Measurements from ENCODE around the gene FAM120A.
A peak's percentile ranks its signal among the peaks of the same experiment; 100 is the strongest.

The FAM120A gene

DNA sequence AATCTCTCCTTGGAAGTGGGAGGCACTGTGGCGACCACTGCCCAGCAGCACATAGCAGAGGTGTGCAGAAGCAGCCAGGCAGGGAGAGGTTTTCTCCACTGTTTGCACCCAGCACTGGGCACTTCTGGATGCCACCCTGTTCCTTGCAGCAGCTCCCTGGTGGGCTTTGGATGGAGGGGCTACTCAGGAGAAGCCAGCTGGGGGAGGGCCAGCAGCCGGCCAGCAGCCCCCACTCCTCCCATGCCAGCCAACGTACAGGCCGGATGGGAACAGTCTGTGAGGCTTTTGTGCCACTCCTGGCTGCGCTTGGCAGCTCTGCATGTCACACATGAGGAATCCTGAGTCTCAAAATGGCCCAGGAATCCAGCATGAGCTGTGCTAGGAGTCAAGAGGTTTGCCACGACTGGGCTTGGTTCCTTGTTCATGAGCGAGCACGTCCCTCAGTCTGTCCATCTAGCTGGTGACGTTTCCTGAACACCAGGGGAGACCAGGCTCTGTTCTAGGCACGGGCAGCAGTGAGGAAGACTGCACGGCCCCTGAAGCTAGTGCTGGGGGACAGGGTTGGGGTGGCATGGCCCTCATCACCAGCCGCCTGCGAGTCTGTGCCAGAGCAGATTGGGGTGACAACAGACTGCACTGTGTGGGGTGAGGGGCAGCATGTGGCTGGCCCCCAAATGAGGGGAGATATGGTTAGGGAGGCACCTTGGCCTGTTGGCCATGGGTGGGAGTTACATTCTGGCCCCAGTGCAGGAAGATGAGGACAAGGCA is 135.0 kb downstream of the FAM120A start:
- H3K27ac ChIP-seq, result no peak overlapping the region
- no peak overlapping the region for H3K4me3 ChIP-seq

DNA sequence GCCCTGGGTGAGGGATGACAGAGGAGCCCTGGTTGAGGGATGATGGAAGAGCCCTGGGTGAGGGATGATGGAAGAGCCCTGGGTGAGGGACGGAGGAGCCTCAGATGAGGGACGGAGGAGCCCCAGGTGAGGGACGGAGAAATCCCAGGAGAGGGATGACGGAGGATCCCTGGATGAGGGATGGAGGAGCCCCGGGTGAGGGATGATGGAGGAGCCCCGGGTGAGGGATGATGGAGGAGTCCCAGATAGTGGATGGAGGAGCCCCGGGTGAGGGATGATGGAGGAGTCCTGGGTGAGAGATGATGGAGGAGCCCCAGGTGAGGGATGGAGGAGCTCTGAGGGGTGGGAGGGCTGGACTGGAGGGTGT is 135.8 kb downstream of the FAM120A start:
- no peak overlapping the region for H3K4me3 ChIP-seq
- no peak overlapping the region for H3K27ac ChIP-seq

DNA sequence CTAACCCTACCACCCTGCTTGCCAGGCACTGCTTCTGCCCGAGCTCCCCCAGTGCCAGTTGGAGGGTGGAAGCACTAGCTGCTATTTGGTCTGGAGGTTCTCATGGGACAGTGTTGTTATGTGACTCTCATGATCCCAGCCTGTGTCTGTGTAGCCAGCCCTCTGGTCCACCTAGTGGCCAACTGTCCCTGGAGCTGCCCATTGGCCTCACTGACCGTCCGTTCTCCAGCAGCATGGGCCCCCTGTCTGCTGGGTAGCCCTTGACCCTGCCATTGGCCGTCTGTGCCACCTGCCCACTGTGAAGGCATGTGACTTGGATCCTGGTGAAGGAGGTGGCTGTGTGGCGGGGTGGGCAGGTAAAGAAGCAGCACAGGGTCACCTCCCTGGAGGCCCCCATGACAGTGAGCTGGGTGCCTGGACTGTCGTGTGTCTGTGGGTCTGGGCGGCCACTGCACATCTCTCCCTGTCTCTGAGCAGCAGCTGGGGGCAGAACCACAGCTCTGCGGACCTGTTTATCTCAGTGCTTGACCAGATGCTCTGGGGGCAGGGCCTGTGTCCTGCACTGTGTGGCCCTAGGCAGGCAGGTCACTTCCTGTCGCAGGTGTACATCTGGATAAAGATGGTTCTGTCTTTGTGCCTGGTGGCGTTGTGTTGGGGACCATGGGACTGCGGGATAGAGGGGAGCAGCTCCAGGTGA is 136.3 kb downstream of the FAM120A start:
- Histone ChIP-seq H3K4me3 (no peak overlapping the region), H3K27ac (peak overlapping the region in 1 of 21 experiments; percentile 8)

DNA sequence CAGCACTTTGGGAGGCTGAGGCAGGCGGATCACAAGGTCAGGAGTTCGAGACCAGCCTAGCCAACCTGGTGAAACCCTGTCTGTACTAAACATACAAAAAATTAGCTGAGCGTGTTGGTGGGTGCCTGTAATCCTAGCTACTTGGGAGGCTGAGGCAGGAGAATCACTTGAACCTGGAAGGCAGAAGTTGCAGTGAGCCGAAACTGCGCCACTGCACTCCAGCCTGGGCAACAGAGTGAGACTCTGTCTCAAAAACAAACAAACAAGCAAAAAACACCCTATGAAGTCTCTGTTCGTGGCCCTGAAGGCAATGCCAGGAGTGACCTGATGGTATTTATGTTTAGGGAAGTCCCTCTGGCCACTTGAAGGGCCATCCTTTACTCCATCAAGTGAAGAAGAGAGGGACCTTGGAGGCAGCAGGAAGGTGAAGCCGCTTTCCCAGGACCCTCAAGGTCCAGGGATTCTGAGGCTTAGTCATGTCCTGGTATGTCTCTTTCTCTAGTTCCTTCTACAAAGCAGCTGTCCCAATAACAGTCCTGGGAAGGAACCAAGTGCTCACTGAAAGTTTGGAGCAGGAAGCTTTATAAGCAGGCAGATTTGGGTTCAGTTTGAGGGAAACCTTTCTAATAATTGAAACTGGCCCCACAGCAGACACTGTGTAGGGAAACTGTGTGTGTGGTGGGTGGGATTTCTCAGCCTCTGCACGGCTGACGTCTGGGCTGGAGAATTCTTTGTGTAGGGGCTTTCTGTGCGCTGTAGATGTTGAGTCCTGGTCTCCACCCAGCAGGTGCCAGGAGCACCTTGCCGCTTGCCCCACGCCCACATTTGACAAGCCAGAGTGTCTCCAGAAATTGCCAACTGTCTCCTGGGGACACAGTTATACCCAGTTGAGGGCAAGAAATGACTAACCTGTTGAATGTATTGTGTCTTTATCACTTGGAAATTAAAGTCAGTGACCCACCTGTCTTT is 137.4 kb downstream of the FAM120A start:
- Histone ChIP-seq H3K4me3 (no peak overlapping the region), H3K27ac (peak overlapping the region in 2 of 21 experiments; percentile 3 to 44)

DNA sequence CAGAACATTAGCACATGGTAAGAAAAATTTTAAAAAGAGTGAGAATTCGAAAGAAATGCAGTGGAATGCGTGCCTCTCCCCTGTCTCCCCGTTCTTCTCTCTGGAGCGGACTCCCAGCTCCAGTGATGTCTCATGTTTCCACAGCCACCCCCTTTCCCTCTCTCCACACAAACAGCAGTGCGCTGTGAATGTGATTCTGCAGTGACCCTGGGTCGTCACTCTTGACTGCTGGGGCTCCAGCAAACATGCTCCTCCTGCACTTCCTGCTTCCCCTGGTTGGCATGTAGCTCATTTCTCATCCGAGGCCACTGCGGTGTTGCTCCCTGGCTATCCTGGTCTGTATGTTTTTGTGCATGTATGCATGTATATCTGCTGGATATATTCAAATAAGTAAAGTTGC is 138.2 kb downstream of the FAM120A start:
- no peak overlapping the region for H3K27ac ChIP-seq
- no peak overlapping the region for H3K4me3 ChIP-seq

DNA sequence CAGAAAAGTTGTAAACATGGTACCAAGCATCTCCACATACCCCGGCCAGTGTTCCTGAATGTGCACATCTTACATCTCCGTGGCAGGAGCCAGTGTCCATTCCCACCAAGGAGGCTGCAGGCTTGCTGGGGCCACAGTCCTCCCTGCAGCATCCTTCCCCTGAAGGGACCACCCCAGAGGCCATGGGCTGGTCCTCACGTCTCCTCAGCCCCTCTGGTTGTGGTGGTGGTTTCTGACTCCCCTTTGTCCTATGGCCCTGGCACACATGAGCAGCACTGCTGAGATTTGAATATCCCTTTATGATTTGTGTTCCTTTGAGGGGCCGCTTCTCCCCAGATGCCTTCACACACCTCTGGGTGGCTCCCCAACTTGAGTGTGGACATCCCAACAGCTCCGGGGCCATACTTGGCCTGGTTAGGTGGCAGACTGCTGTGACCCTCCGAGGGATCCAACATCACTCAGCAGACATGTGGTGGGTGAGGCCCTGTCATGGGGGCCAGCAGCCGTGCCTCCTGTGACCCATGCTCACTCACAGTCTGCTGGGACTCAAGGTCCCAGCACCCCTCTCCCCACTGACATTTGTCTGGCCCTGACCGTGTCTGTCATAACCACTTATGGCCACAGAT is 139.2 kb downstream of the FAM120A start:
- H3K27ac ChIP-seq, result peak overlapping the region in 4 of 21 experiments; percentile 18 to 64 (median 46)
- no peak overlapping the region for H3K4me3 ChIP-seq

DNA sequence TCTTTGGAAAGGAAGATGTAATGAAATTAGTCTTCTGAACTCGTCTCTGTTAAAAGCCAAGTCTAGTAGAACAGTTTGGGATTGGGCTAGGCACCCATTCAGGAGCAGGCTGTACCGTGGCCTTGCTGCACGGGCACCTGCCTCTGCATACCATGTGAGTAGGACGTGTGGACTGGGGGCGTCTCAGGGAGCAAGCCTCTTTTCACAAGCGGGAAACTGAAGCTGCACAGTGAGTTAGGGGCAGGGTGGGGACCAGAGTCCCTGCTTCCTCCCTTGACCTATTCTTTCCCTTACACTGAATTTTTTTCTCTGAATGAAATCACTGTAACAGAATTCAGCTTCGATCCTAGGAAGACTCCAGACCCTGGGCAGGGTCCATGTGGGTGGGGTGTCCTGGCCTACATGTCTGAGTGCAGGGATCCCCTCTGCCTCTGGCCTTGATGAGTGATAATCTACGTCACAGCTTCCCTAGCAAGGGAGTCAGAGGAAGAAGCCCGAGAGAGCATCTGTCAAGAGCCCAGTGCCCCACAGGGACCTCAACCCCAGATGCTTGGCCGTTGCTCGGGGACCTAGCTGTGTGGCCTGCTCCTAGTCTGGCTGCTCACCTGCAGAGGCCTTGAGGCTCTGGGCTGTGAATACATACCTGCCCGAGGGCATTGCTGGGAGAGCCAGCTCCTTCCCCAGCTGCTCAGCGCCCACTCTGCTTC is 140.0 kb downstream of the FAM120A start:
- peak overlapping the region in 7 of 21 experiments; percentile 18 to 66 (median 36) for H3K27ac ChIP-seq
- no peak overlapping the region for H3K4me3 ChIP-seq

DNA sequence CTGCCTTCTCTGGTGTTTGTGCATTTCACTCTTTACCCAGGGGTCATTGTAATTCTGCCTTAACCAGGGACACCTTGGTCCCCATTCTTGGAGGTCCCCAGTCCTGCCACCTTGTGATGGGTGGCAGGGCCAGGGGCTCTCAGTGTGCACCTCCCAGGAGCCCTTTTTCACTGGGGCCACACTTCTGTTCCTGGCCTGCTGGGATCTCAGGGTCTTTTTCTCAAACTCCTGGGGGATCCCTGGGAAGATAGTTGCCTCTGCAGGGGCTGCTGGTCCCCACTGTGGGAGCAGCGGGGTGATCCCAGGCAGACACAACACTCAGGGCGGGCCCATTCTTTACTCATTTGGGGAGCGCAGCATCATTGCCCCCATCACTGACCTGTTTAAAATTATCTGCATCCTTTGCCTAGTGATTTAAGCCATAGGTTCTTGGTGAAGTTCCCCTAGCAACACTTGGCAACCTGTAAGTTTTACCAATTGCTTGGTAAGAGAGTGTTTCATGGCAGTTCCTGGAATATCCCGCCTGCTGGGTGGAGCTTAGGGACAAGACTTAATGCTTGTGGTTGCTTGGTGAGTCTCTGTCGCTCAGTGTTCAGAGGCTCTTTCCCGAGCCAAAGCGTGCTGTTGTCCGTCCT is 140.6 kb downstream of the FAM120A start:
- peak overlapping the region in 8 of 21 experiments; percentile 17 to 66 (median 34) for H3K27ac ChIP-seq
- H3K4me3 ChIP-seq, result no peak overlapping the region

DNA sequence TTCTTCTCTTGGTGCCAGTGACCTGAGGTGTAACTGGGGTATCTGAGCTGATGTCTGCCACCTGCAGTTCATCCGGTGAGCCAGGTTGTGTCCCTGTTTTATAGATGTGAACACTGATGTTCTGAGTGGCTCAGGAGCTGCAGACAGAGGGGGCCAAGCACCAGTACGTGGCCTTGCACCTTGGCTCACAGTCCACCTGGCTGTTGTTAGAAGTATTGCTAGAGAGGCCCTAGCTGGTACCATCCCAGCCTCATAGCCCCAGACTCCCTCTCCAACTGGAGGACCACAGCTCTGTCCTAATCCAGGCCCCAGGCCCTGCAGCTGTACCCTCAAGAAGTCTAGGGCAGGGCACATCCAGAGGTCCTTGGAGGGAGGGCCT is 141.1 kb downstream of the FAM120A start:
- Histone ChIP-seq H3K4me3 (no peak overlapping the region), H3K27ac (peak overlapping the region in 6 of 21 experiments; percentile 6 to 66 (median 32))

DNA sequence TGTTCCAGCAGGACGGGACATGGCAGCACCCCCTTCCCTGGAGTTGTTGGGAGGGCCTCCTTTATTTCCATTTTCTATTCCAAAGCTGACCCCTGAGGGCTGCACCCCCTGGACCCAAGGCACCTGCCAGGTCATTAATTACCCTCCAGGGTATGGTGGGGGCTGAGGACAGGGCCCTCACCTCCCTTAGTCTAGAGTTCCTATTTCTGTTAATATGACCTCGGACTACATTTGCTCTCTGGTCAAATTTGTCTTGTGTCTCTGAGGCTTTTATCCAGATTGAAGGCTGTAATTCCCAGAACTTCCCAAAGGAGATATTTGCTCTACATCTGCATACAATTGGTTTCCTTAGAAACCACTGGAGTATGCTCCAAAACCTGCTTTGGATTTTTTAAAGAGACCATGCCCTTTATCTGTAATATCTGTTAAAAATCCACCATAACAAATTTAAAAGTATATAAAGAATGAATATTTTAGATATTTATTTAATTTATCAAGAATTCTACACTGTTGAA is 141.7 kb downstream of the FAM120A start:
- H3K27ac ChIP-seq, result peak overlapping the region in 1 of 21 experiments; percentile 32
- no peak overlapping the region for H3K4me3 ChIP-seq

DNA sequence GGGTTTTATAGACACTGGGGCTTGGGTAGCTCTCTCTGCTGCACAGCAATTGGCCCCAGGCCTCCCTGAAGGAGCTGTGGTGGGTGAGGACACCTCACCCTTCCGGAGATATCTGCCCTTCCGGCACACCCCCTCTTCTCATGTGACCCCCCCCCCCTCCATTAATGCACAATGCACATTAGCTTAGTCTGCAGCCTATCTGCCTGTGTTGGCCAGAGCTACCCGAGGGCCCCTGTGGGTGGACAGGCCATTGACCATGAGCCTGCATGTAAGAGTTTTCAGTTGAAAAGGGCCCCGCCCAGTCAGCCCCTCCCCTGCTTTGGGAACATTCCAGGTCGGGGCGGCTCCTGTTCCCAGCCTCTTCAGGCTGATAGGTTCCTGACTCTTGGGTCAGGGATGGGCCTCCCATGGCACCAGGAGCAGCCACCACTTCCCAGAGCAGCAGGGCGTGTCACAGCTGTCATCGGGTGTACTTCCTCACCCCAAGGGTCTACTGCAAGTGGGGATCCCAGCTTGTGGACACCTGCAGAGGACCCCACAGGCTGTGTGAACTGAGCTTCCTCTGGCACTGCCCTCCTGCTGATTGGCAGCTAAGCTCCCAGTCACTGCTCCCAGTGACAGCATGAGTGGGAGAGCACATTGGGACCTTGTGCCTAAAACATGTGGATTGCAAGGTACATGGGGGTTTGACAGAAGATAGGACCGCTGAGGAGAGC is 142.7 kb downstream of the FAM120A start:
- H3K27ac ChIP-seq, result peak overlapping the region in 4 of 21 experiments; percentile 19 to 45 (median 22)

DNA sequence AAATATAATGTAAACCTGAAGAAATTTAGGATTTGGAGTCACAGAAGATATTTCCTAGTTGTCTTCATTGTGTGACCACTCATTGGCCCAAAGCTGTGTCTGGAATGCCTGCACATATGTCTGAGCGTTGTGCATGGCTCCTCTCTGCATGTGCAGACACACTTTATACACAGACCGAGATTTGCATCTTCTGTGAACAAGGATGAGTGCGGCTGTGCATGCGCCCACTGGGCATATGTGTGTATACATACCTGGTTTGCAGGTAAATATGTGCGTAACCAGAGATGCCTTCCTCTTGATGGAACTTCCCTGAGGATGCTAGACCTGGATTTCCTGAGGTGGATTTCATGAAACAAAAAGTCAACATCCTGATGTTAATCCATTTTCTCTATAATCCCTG is 144.0 kb downstream of the FAM120A start:
- Histone ChIP-seq H3K4me3 (no peak overlapping the region), H3K27ac (no peak overlapping the region)

More for the DNA sequence above, 142.7 kb downstream of the FAM120A start:
- no peak overlapping the region for H3K4me3 ChIP-seq

DNA sequence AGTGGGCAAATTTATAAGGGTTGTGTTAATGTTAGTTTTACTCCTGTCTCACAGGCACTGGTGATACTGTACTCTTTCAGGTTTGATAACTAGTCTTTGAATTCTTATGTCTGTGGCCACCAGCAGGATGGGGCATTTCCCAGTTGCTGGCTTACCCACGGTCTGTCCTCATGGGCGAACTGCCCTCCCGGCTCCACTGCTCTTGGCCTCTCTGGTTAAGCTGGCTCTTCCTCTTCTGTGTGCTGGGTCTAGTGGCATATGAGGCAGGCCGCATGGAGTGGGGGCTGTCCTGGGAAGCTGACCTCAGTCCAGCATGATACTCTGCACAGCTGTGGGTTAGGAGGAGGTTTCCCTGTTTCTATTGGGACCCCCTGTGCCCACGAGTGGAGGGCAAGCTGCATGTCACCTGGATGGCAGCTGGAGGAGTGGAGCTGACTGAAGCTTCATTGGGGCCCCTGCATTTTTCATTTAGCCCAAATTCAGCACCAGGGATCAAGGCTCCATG is 144.4 kb downstream of the FAM120A start:
- Histone ChIP-seq H3K27ac (no peak overlapping the region), H3K4me3 (no peak overlapping the region)

DNA sequence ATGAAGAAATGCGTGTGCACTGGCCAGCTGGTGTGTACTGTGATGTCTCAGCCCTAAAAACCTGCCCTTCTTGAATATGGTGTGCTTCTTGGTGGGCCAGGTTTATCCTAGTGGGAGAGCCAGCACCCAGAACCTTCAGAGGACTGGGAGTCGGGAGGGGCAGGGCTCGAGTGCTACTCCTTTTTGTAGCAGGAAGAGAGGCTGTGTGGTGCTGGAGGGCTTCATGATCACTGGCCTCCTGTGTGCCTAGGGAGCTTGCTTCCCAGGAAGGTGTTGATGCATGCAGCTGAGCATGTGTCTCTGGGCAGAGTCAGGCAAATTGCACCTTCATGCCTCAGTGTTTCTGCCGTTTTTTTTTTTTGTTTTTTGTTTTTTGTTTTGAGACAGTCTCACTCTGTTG is 144.9 kb downstream of the FAM120A start:
- no peak overlapping the region for H3K4me3 ChIP-seq
- H3K27ac ChIP-seq, result no peak overlapping the region

DNA sequence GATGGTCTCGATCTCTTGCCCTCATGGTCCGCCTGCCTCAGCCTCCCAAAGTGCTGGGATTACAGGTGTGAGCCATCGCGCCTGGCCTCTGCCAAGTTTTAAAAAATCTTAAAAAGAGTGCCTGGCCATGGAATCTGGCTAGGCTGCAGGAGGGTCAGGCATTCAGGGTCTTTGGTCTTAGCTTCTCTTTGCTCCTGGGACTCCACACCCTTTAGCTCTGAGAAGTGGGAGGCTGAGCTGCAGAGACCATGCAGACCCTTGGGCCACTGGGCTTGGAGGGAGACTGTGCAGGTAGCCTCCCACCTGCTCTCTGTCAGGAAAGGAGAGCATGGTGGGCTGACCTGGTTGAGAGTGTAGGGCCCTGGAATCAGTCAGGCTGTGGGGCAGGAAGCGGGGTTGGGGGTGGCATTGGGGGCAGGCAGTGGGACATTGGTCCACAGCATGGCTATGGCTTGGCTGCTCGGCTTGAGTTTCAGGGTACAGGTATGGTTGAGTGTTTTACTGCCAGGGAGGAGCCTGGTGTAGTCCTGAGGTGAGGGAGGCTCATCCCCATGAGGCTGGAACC is 145.7 kb downstream of the FAM120A start:
- H3K4me3 ChIP-seq, result no peak overlapping the region
- H3K27ac ChIP-seq, result no peak overlapping the region

DNA sequence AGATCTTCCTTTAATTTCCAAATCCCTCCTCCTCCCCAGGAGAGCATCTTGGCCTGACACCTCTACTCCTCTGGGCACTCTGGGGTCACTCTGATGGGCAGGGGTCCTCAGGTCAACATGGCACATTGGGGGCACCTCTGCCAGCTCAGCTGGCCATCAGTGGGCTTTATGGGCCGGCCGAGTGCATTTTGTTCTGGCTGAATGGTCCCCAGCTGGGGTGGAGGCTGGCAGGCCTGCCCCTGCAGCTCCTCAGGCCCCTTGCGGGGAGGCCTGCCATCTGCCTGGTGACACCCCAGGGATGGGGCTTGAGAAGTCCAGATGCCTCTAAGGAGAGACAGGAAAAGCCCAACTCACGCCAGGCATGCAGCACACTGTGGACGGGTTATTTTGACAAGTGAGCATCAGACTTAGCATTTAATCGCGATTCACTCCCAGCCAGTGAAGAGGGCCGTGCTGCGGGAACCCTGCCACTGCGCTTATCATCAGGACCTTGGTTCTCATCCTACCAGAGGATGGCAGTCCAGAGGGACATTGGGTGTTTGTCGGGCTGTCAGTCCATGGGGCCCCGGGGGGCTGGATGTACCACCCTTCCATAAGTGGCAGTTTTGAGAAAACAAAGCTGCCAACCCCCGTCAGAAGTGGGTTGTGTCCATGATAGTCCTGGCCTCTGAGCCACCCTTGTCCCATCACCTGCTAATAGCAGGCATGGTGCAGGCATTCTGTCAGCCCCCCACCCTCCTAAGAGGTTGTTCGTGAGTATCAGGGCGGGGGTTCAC is 146.6 kb downstream of the FAM120A start:
- peak overlapping the region in 2 of 21 experiments; percentile 12 to 31 for H3K27ac ChIP-seq
- no peak overlapping the region for H3K4me3 ChIP-seq

All from skin epidermis (tissue), 12 donors.